Neuronal stem cell (in vitro differentiated cells): ENCODE data around the gene MACF1.

Experiments
- DNase-seq: peaks from one replicate; pipeline ENCODE4 v3.0.0-alpha.2; 2013; ENCODE audit warnings: low spot score
- H2AFZ ChIP-seq: one replicate; pipeline ENCODE4 v1.6.1; 2013; ENCODE audit warnings: mild to moderate bottlenecking, low read length, inconsistent platforms
- H2AK5ac ChIP-seq: 2 replicates; pipeline ENCODE4 v1.6.1; 2013; ENCODE audit warnings: low read depth, mild to moderate bottlenecking, inconsistent platforms, low read length, moderate library complexity, mixed read lengths
- H2BK120ac ChIP-seq: 2 replicates; pipeline ENCODE4 v1.6.1; 2013; ENCODE audit warnings: low read depth, mild to moderate bottlenecking, inconsistent platforms, low read length, moderate library complexity, mixed read lengths
- H2BK12ac ChIP-seq: one replicate; pipeline ENCODE4 v1.6.1; 2013; ENCODE audit warnings: low read length, inconsistent platforms
- H2BK15ac ChIP-seq: 2 replicates; pipeline ENCODE4 v1.6.1; 2013; ENCODE audit warnings: mild to moderate bottlenecking, low read length, inconsistent platforms, mixed read lengths
- H2BK5ac ChIP-seq: one replicate; pipeline ENCODE4 v1.6.1; 2013; ENCODE audit warnings: inconsistent platforms, mild to moderate bottlenecking, low read length, moderate library complexity
- H3K14ac ChIP-seq: one replicate; pipeline ENCODE4 v1.6.1; 2013; ENCODE audit warnings: low read length, inconsistent platforms
- H3K18ac ChIP-seq: 2 replicates; pipeline ENCODE4 v1.6.1; 2013; ENCODE audit warnings: low read length, inconsistent platforms
- H3K23ac ChIP-seq: 2 replicates; pipeline ENCODE4 v1.6.1; 2013; ENCODE audit warnings: low read depth, mild to moderate bottlenecking, mixed read lengths, low read length, inconsistent platforms; ENCODE audit not compliant: poor library complexity
- H3K27ac ChIP-seq: replicated peaks from 3 replicates; pipeline ENCODE4 v1.5.1; 2013; ENCODE audit warnings: low read length, inconsistent platforms
- H3K27me3 ChIP-seq, 3 experiments: 2 replicates each; pipeline ENCODE4 v1.6.1; 2013; ENCODE audit warnings: low read length in 3 of 3, mild to moderate bottlenecking in 2 of 3, inconsistent platforms in 1 of 3, low read depth in 1 of 3, mixed read lengths in 1 of 3, moderate library complexity in 1 of 3; ENCODE audit not compliant: control insufficient read depth in 3 of 3, insufficient read depth in 3 of 3
- H3K36me3 ChIP-seq, 2 donors: replicated peaks in 1 of 2; 2 replicates each; pipeline ENCODE4 v1.6.1; 2013; ENCODE audit warnings: low read length in 2 of 2; ENCODE audit not compliant: control insufficient read depth in 2 of 2, insufficient read depth in 2 of 2
- H3K4ac ChIP-seq: 2 replicates; pipeline ENCODE4 v1.6.1; 2013; ENCODE audit warnings: inconsistent platforms, mild to moderate bottlenecking, low read length, moderate library complexity
- H3K4me1 ChIP-seq, 2 donors: 1 replicate in 1 of 2; 2 replicates in 1 of 2; pipeline ENCODE4 v1.6.1; 2013; ENCODE audit warnings: low read length in 2 of 2, low read depth in 1 of 2; ENCODE audit not compliant: control insufficient read depth in 2 of 2, insufficient read depth in 1 of 2
- H3K4me2 ChIP-seq: one replicate; pipeline ENCODE4 v1.6.1; 2013; ENCODE audit warnings: mild to moderate bottlenecking, low read length, inconsistent platforms; ENCODE audit not compliant: insufficient read depth, poor library complexity, severe bottlenecking
- H3K4me3 ChIP-seq, 2 donors: 2 replicates each; pipeline ENCODE4 v1.5.1; 2013; ENCODE audit warnings: low read length in 2 of 2, mild to moderate bottlenecking in 2 of 2, inconsistent platforms in 1 of 2, moderate library complexity in 1 of 2
- H3K79me1 ChIP-seq: one replicate; pipeline ENCODE4 v1.6.1; 2013; ENCODE audit warnings: low read depth, mild to moderate bottlenecking, inconsistent platforms, low read length, moderate library complexity
- H3K9ac ChIP-seq: one replicate; pipeline ENCODE4 v1.6.1; 2013; ENCODE audit warnings: mild to moderate bottlenecking, low read depth, low read length, inconsistent platforms; ENCODE audit not compliant: poor library complexity
- H3K9me3 ChIP-seq, 2 donors: replicated peaks in 1 of 2; 2 replicates each; pipeline versions ENCODE3 to v1.6.1; 2013; ENCODE audit warnings: low read length in 2 of 2, mild to moderate bottlenecking in 2 of 2, inconsistent platforms in 1 of 2, low read depth in 1 of 2, mixed read lengths in 1 of 2, moderate library complexity in 1 of 2; ENCODE audit not compliant: control insufficient read depth in 2 of 2, insufficient read depth in 1 of 2
- H4K8ac ChIP-seq: one replicate; pipeline ENCODE4 v1.6.1; 2013; ENCODE audit warnings: low read depth, mild to moderate bottlenecking, inconsistent platforms, low read length, moderate library complexity
- H4K91ac ChIP-seq: one replicate; pipeline ENCODE4 v1.6.1; 2013; ENCODE audit warnings: low read length, low read depth, mild to moderate bottlenecking, inconsistent platforms; ENCODE audit not compliant: poor library complexity
- WGBS, 2 donors: extraction: QIAGEN DNeasy Blood & Tissue Kit; methylation state at CpG; one replicate each; pipeline ENCODE4 v1.1.7; 2013; ENCODE audit warnings: missing lambda C conversion rate in 2 of 2, mixed read lengths in 1 of 2; ENCODE audit not compliant: insufficient read length in 2 of 2, insufficient replicate concordance in 1 of 2; ENCODE audit errors: extremely low coverage in 2 of 2; 5-methylcytosine and 5-hydroxymethylcytosine counted together

The MACF1 gene

GRCh38 chr1:39394059-39394458 lies 189.6 kb downstream of the MACF1 start:
- WGBS, 2 donors: no CpG with 5 or more reads among the region's 6 CpGs

GRCh38 chr1:39394598-39394997 lies 190.1 kb downstream of the MACF1 start:
- Histone ChIP-seq H3K4me2 (no peak overlapping the region), H2AK5ac (no peak overlapping the region), H3K4me3 (no peak overlapping the region), H4K8ac (no peak overlapping the region), H3K79me1 (peaks cover 3% of the 10 kb centered on the region), H3K14ac (no peak overlapping the region), H3K36me3 (peaks cover 4 to 23% of the 10 kb centered on the region in 2 donors), H2BK120ac (no peak overlapping the region), H3K4ac (no peak overlapping the region), H2AFZ (no peak overlapping the region), H3K27ac (no peak overlapping the region), H3K23ac (no peak overlapping the region), H3K27me3 (no peaks in the 10 kb centered on the region), H3K9ac (no peak overlapping the region), H2BK12ac (no peak overlapping the region), H2BK5ac (no peak overlapping the region), H4K91ac (no peak overlapping the region), H3K18ac (no peak overlapping the region), H2BK15ac (no peak overlapping the region), H3K4me1 (peaks cover 18 to 48% of the 10 kb centered on the region in 2 donors), H3K9me3 (no peaks in the 10 kb centered on the region)
- WGBS, 2 donors: no CpG with 5 or more reads among the region's 3 CpGs
- DNase-seq: no peak

More at GRCh38 chr1:39394059-39394458, 189.6 kb downstream of the MACF1 start:
- H2AK5ac ChIP-seq: no peak overlapping the region
- H3K4ac ChIP-seq: no peak overlapping the region
- H2AFZ ChIP-seq: no peak overlapping the region
- peaks cover 3% of the 10 kb centered on the region for H3K79me1 ChIP-seq
- no peak overlapping the region for H3K4me3 ChIP-seq
- H3K4me2 ChIP-seq: no peak overlapping the region
- H4K8ac ChIP-seq: no peak overlapping the region
- H3K14ac ChIP-seq: no peak overlapping the region
- no peak overlapping the region for H3K18ac ChIP-seq
- no peak overlapping the region for H3K9ac ChIP-seq
- H3K4me1 ChIP-seq: peaks cover 18 to 47% of the 10 kb centered on the region in 2 donors
- DNase-seq: no peak
- no peak overlapping the region for H2BK15ac ChIP-seq
- no peak overlapping the region for H3K23ac ChIP-seq
- no peak overlapping the region for H2BK120ac ChIP-seq
- H2BK5ac ChIP-seq: no peak overlapping the region
- no peaks in the 10 kb centered on the region for H3K9me3 ChIP-seq
- peaks cover 4 to 29% of the 10 kb centered on the region in 2 donors for H3K36me3 ChIP-seq
- H3K27me3 ChIP-seq: no peaks in the 10 kb centered on the region
- H2BK12ac ChIP-seq: no peak overlapping the region
- H4K91ac ChIP-seq: no peak overlapping the region
- H3K27ac ChIP-seq: no peak overlapping the region

GRCh38 chr1:39395357-39395831 lies 190.9 kb downstream of the MACF1 start:
- H2AFZ ChIP-seq: no peak overlapping the region
- H2BK5ac ChIP-seq: no peak overlapping the region
- peaks cover 3% of the 10 kb centered on the region for H3K79me1 ChIP-seq
- H3K9me3 ChIP-seq: no peaks in the 10 kb centered on the region
- H3K9ac ChIP-seq: no peak overlapping the region
- no peak overlapping the region for H3K27ac ChIP-seq
- no peak overlapping the region for H2BK15ac ChIP-seq
- H3K4ac ChIP-seq: no peak overlapping the region
- H4K8ac ChIP-seq: no peak overlapping the region
- no peak overlapping the region for H3K23ac ChIP-seq
- H3K14ac ChIP-seq: no peak overlapping the region
- H3K18ac ChIP-seq: no peak overlapping the region
- no peak overlapping the region for H2BK120ac ChIP-seq
- H3K36me3 ChIP-seq: peaks cover 0 to 15% of the 10 kb centered on the region in 2 donors
- no peak overlapping the region for H4K91ac ChIP-seq
- no peak overlapping the region for H2BK12ac ChIP-seq
- H3K27me3 ChIP-seq: no peaks in the 10 kb centered on the region
- no CpG with 5 or more reads among the region's 1 CpG for WGBS, 2 donors
- DNase-seq: no peak
- peaks cover 18 to 48% of the 10 kb centered on the region in 2 donors for H3K4me1 ChIP-seq
- H3K4me2 ChIP-seq: no peak overlapping the region
- H2AK5ac ChIP-seq: no peak overlapping the region
- H3K4me3 ChIP-seq: no peak overlapping the region

- Histone ChIP-seq H3K4me3 (no peak overlapping the region), H3K36me3 (peaks cover 0 to 14% of the 10 kb centered on the region in 2 donors), H2BK12ac (no peak overlapping the region), H3K79me1 (peaks cover 3% of the 10 kb centered on the region), H3K27ac (no peak overlapping the region), H3K9me3 (no peaks in the 10 kb centered on the region), H3K18ac (no peak overlapping the region), H3K14ac (no peak overlapping the region), H4K8ac (no peak overlapping the region), H2BK120ac (no peak overlapping the region), H3K9ac (no peak overlapping the region), H2BK5ac (no peak overlapping the region), H4K91ac (no peak overlapping the region), H3K23ac (no peak overlapping the region), H3K27me3 (no peaks in the 10 kb centered on the region), H3K4me1 (peaks cover 18 to 42% of the 10 kb centered on the region in 2 donors), H2AFZ (no peak overlapping the region), H2AK5ac (no peak overlapping the region), H2BK15ac (no peak overlapping the region), H3K4me2 (no peak overlapping the region), H3K4ac (no peak overlapping the region)
- WGBS, 2 donors: no CpG with 5 or more reads among the region's 5 CpGs
- no peak for DNase-seq
Measured at GRCh38 chr1:39396671-39397070, 192.2 kb downstream of the MACF1 start.
